SK-N-SH treated with all-trans-retinoic acid at 6 μM for 48 hours (cell line): Measurements from ENCODE around the gene CLDN24.
"Not testable (repeated sequence)": the region's sequence is repeated elsewhere in the genome, so short reads cannot be mapped to it uniquely, and the experiment has no call there.

Experiments used
- ATAC-seq: fragments of 200-7000 bp; cut with Tn5 transposase; 3 replicates; pipeline ENCODE4 v1.9.1; 2020; ENCODE audit warnings: mild to moderate bottlenecking, moderate library complexity
- ARNTL ChIP-seq: fragments of 450-650 bp; formaldehyde crosslinking; IDR thresholded peaks from 2 replicates; pipeline ENCODE4 v1.5.0; 2020; ENCODE audit warnings: low read depth, mild to moderate bottlenecking, moderate library complexity, borderline replicate concordance
- BACH2 ChIP-seq: fragments of 250-450 bp; sonication (Bioruptor Pico); IDR thresholded peaks from 2 replicates; pipeline ENCODE4 v1.9.0; 2021; ENCODE audit warnings: mild to moderate bottlenecking, borderline replicate concordance
- CREB5 ChIP-seq: fragments of 250-450 bp; sonication (Bioruptor Pico); IDR thresholded peaks from 2 replicates; pipeline ENCODE4 v1.5.1; 2020; ENCODE audit warnings: low read depth, mild to moderate bottlenecking, moderate library complexity
- CSDC2 ChIP-seq: fragments of 250-450 bp; sonication (Bioruptor Pico); IDR thresholded peaks from 2 replicates; pipeline ENCODE4 v1.5.0; 2020; ENCODE audit warnings: mild to moderate bottlenecking, moderate library complexity
- CSRNP3 ChIP-seq: fragments of 250-450 bp; sonication (Bioruptor Pico); IDR thresholded peaks from 2 replicates; pipeline ENCODE4 v1.5.1; 2021; ENCODE audit warnings: mild to moderate bottlenecking, moderate library complexity
- ESRRG ChIP-seq: fragments of 250-450 bp; sonication (Bioruptor Pico); IDR thresholded peaks from 2 replicates; pipeline ENCODE4 v1.6.1; 2021; ENCODE audit warnings: mild to moderate bottlenecking
- GLIS3 ChIP-seq: fragments of 250-450 bp; sonication (Bioruptor Pico); IDR thresholded peaks from 2 replicates; pipeline ENCODE4 v1.5.0; 2020; ENCODE audit warnings: mild to moderate bottlenecking, moderate library complexity
- ISL1 ChIP-seq: fragments of 250-450 bp; sonication (Bioruptor Pico); IDR thresholded peaks from 2 replicates; pipeline ENCODE4 v2.1.2; 2022; ENCODE audit warnings: mild to moderate bottlenecking, moderate library complexity
- PATZ1 ChIP-seq: fragments of 250-450 bp; sonication (Bioruptor Pico); IDR thresholded peaks from 2 replicates; pipeline ENCODE4 v1.8.0; 2020; ENCODE audit warnings: mild to moderate bottlenecking, moderate library complexity, borderline replicate concordance
- PPARA ChIP-seq: fragments of 250-450 bp; sonication (Bioruptor Pico); IDR thresholded peaks from 2 replicates; pipeline ENCODE4 v1.5.0; 2020; ENCODE audit warnings: mild to moderate bottlenecking, borderline replicate concordance
- RARB ChIP-seq: fragments of 250-450 bp; sonication (Bioruptor Pico); IDR thresholded peaks from 2 replicates; pipeline ENCODE4 v1.8.0; 2021; ENCODE audit warnings: mild to moderate bottlenecking, moderate library complexity
- SNAI2 ChIP-seq: fragments of 250-450 bp; sonication (Bioruptor Pico); IDR thresholded peaks from 2 replicates; pipeline ENCODE4 v1.5.0; 2020; ENCODE audit warnings: mild to moderate bottlenecking, moderate library complexity
- TCF4 ChIP-seq: fragments of 250-450 bp; sonication (Bioruptor Pico); IDR thresholded peaks from 2 replicates; pipeline ENCODE4 v1.8.0; 2021; ENCODE audit warnings: mild to moderate bottlenecking, moderate library complexity, borderline replicate concordance
- TOX ChIP-seq: fragments of 250-450 bp; sonication (Bioruptor Pico); IDR thresholded peaks from 2 replicates; pipeline ENCODE4 v1.8.0; 2021; ENCODE audit warnings: mild to moderate bottlenecking, moderate library complexity, borderline replicate concordance
- ZC3H10 ChIP-seq: fragments of 250-450 bp; sonication (Bioruptor Pico); IDR thresholded peaks from 2 replicates; pipeline ENCODE4 v1.5.1; 2021; ENCODE audit warnings: mild to moderate bottlenecking, moderate library complexity
- ZFP3 ChIP-seq: fragments of 250-450 bp; sonication (Bioruptor Pico); IDR thresholded peaks from 2 replicates; pipeline ENCODE4 v1.5.0; 2020; ENCODE audit warnings: mild to moderate bottlenecking, moderate library complexity
- ZNF565 ChIP-seq: fragments of 450-650 bp; formaldehyde crosslinking; conservative IDR thresholded peaks from 2 replicates; pipeline ENCODE4 v1.5.0; 2020; ENCODE audit warnings: low read depth, mild to moderate bottlenecking, moderate library complexity
- ZNF8 ChIP-seq: fragments of 450-650 bp; formaldehyde crosslinking; IDR thresholded peaks from 2 replicates; pipeline ENCODE4 v1.5.0; 2020; ENCODE audit warnings: mild to moderate bottlenecking, moderate library complexity
- TF ChIP-seq, protein P1 (sequence below): fragments of 250-450 bp; sonication (Bioruptor Pico); IDR thresholded peaks from 2 replicates; pipeline ENCODE4 v1.8.0; 2021; ENCODE audit warnings: low read depth, mild to moderate bottlenecking, moderate library complexity, borderline replicate concordance

The CLDN24 gene

DNA sequence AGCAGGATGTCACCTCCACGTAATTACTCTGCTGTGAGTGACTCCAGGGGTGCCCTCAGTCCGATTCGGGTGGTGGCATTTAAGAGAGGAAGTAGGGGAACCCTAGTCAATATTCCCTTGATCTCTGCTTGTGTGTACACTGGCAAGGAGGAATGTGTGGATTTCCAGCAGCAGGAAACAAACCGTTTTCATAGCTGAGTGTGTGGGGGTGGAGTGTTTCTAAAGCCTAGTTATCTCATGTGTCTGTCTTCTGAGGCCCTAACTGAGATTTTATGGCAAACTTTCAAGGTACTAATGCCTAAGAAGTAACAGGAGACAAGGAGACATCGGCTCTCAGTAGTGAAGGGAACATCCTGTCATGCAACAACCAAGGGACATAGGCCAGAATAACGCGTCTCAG lies 6.6 kb upstream of the CLDN24 start (continued):
- TF ChIP-seq PATZ1 (CRISPR knock-in tag): no peak

DNA sequence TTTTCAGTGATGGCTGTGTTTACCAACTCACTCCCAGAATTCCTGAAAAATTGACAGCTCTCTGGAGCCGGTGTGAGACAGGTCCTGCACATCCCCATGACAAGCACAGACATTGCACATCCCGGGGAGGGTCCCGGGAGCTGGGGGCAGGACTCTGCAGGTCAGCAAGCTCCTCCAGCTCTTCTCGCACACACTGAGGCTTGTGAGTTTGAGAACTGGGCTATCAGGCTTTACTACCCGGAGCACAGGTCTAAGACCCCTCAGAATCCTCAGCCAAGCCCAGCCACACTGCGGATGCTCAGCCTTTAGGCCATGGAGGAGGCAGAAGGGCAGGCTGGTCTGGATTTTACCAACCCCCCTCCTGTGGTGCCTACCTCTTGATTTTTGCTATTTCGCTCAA lies 5.6 kb upstream of the CLDN24 start:
- no peak for ATAC-seq
- TF ChIP-seq RARB (CRISPR knock-in tag) (no peak), CREB5 (CRISPR knock-in tag) (no peak), ZNF565 (CRISPR knock-in tag) (no peak), PATZ1 (CRISPR knock-in tag) (no peak), TCF4 (no peak), BACH2 (CRISPR knock-in tag) (no peak), ZFP3 (CRISPR knock-in tag) (no peak), ARNTL (no peak), SNAI2 (no peak), CSDC2 (CRISPR knock-in tag) (no peak), ISL1 (CRISPR knock-in tag) (no peak), ESRRG (CRISPR knock-in tag) (no peak), TOX (CRISPR knock-in tag) (no peak), PPARA (CRISPR knock-in tag) (no peak)
- TF ChIP-seq, all 23 proteins: peak for 0

DNA sequence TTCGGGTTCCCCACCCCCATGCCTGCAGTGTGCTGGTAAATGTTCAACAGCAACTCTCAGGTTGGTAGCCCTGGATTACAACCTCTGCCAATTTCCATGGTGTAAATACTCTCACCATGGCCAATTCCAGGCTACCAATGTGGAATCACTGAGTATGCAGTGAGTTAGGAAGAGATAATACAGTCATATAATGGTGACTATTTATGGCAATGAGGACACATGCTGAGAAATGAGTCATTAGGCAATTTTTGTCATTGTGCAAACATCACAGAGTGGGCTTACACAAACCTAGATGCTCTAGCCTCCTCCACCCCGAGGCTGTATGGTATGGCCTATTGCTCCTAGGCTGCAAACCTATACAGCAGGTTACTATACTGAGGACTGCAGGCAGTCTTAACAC lies 4.6 kb upstream of the CLDN24 start:
- no peak for ATAC-seq
- no peak for TF ChIP-seq PATZ1 (CRISPR knock-in tag)
- TF ChIP-seq TCF4: no peak
- no peak for TF ChIP-seq ISL1 (CRISPR knock-in tag)
- TF ChIP-seq ARNTL: no peak
- TF ChIP-seq CSRNP3 (CRISPR knock-in tag): no peak
- no peak for TF ChIP-seq TOX (CRISPR knock-in tag)
- TF ChIP-seq, protein P1, sequence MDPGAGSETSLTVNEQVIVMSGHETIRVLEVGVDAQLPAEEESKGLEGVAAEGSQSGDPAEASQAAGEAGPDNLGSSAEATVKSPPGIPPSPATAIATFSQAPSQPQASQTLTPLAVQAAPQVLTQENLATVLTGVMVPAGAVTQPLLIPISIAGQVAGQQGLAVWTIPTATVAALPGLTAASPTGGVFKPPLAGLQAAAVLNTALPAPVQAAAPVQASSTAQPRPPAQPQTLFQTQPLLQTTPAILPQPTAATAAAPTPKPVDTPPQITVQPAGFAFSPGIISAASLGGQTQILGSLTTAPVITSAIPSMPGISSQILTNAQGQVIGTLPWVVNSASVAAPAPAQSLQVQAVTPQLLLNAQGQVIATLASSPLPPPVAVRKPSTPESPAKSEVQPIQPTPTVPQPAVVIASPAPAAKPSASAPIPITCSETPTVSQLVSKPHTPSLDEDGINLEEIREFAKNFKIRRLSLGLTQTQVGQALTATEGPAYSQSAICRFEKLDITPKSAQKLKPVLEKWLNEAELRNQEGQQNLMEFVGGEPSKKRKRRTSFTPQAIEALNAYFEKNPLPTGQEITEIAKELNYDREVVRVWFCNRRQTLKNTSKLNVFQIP (CRISPR knock-in tag): no peak
- TF ChIP-seq CSDC2 (CRISPR knock-in tag): no peak
- no peak for TF ChIP-seq GLIS3
- no peak for TF ChIP-seq CREB5 (CRISPR knock-in tag)
- TF ChIP-seq ZNF565 (CRISPR knock-in tag): no peak
- TF ChIP-seq SNAI2: no peak
- TF ChIP-seq BACH2 (CRISPR knock-in tag): no peak
- TF ChIP-seq ZNF8: no peak
- no peak for TF ChIP-seq ZC3H10 (CRISPR knock-in tag)

- not testable (repeated sequence) for ATAC-seq
Observed at GRCh38 chr4:183326387-183326786, 4.2 kb upstream of the CLDN24 start.
